Gastroesophageal sphincter (tissue), 3 donors: Measurements from ENCODE around the gene RASGEF1C.
"Not testable (repeated sequence)": the region's sequence is repeated elsewhere in the genome, so short reads cannot be mapped to it uniquely, and the experiment has no call there.

Source experiments
- EP300 ChIP-seq: sonication (generic); formaldehyde crosslinking; IDR thresholded peaks from one replicate; pipeline ENCODE4 v1.6.1; 2017; ENCODE audit warnings: antibody characterized with exemption, mild to moderate bottlenecking
- POLR2AphosphoS5 ChIP-seq: sonication (generic); formaldehyde crosslinking; IDR thresholded peaks from one replicate; pipeline ENCODE4 v1.6.1; 2017; ENCODE audit warnings: antibody characterized with exemption
- TF ChIP-seq, protein P1 (sequence below), 4 experiments: fragments of 200-600 bp in 2 of 4; fragments of 450-650 bp in 2 of 4; sonication (generic) in 1 of 4; IDR thresholded peaks; one replicate each; pipeline ENCODE4 v1.5.1; 2017 to 2019; ENCODE audit warnings: antibody characterized with exemption in 4 of 4, mild to moderate bottlenecking in 2 of 4, moderate library complexity in 2 of 4

- TF ChIP-seq, protein P1, sequence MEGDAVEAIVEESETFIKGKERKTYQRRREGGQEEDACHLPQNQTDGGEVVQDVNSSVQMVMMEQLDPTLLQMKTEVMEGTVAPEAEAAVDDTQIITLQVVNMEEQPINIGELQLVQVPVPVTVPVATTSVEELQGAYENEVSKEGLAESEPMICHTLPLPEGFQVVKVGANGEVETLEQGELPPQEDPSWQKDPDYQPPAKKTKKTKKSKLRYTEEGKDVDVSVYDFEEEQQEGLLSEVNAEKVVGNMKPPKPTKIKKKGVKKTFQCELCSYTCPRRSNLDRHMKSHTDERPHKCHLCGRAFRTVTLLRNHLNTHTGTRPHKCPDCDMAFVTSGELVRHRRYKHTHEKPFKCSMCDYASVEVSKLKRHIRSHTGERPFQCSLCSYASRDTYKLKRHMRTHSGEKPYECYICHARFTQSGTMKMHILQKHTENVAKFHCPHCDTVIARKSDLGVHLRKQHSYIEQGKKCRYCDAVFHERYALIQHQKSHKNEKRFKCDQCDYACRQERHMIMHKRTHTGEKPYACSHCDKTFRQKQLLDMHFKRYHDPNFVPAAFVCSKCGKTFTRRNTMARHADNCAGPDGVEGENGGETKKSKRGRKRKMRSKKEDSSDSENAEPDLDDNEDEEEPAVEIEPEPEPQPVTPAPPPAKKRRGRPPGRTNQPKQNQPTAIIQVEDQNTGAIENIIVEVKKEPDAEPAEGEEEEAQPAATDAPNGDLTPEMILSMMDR (IDR thresholded peaks at IDR 0.05): not testable (repeated sequence)
- not testable (repeated sequence) for TF ChIP-seq POLR2AphosphoS5, EP300
Observed at GRCh38 chr5:180089628-180090027, 119.4 kb downstream of the RASGEF1C start.
